HEK293 (cell line): ENCODE results near the gene NRP1.

ENCODE experiments used
- ZBTB1 ChIP-seq: fragments of 450-650 bp; formaldehyde crosslinking; IDR thresholded peaks from 2 replicates; pipeline ENCODE4 v1.5.1; 2016; ENCODE audit warnings: missing biosample characterization, missing genetic modification characterization
- ZNF121 ChIP-seq: fragments of 450-650 bp; formaldehyde crosslinking; IDR thresholded peaks from 2 replicates; pipeline ENCODE4 v1.5.1; 2016; ENCODE audit warnings: missing biosample characterization, missing genetic modification characterization
- ZNF416 ChIP-seq: fragments of 450-650 bp; formaldehyde crosslinking; IDR thresholded peaks from 2 replicates; pipeline ENCODE4 v1.5.1; 2016; ENCODE audit warnings: missing biosample characterization, missing genetic modification characterization
- TF ChIP-seq, protein P1 (sequence below): fragments of 450-650 bp; formaldehyde crosslinking; IDR thresholded peaks from 2 replicates; pipeline ENCODE4 v1.5.1; 2016; ENCODE audit warnings: missing biosample characterization, missing genetic modification characterization

DNA sequence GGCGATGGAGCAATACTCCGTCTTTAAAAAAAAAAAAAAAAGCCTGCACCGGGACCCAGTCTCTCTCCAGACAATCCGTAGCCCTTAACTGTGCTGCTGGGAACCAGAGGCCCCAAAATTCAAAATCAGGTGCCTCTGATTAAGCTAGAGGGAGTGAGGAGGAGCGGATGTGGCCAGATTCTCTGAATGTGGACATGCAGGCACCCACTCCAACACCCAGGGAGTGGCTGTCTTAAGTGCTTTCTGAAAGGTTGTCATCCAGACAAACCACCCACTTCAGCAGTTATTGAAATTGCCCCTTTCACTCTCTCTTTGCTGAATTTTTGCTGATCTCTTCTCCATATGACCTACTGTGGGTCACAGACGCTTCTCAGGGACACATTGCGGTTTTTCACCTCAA, 14.2 kb downstream of the NRP1 start:
- TF ChIP-seq, protein P1, sequence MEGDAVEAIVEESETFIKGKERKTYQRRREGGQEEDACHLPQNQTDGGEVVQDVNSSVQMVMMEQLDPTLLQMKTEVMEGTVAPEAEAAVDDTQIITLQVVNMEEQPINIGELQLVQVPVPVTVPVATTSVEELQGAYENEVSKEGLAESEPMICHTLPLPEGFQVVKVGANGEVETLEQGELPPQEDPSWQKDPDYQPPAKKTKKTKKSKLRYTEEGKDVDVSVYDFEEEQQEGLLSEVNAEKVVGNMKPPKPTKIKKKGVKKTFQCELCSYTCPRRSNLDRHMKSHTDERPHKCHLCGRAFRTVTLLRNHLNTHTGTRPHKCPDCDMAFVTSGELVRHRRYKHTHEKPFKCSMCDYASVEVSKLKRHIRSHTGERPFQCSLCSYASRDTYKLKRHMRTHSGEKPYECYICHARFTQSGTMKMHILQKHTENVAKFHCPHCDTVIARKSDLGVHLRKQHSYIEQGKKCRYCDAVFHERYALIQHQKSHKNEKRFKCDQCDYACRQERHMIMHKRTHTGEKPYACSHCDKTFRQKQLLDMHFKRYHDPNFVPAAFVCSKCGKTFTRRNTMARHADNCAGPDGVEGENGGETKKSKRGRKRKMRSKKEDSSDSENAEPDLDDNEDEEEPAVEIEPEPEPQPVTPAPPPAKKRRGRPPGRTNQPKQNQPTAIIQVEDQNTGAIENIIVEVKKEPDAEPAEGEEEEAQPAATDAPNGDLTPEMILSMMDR, result no peak
- TF ChIP-seq ZBTB1 (tag by site-specific recombination), result no peak
- no peak for TF ChIP-seq ZNF416 (tag by site-specific recombination)
- no peak for TF ChIP-seq ZNF121 (tag by site-specific recombination)
